Measurements from ENCODE around the gene CDKL5. TPM values are rescaled to one million over a fixed set of nuclear protein-coding genes. Genes with fewer than 3 reads are reported as not detected.

Gene CDKL5
- 3.8 to 8.4 TPM (median 7.7 TPM) in 5 replicates for total RNA-seq (2022; extraction: Qiagen RNA extraction)

DNA sequence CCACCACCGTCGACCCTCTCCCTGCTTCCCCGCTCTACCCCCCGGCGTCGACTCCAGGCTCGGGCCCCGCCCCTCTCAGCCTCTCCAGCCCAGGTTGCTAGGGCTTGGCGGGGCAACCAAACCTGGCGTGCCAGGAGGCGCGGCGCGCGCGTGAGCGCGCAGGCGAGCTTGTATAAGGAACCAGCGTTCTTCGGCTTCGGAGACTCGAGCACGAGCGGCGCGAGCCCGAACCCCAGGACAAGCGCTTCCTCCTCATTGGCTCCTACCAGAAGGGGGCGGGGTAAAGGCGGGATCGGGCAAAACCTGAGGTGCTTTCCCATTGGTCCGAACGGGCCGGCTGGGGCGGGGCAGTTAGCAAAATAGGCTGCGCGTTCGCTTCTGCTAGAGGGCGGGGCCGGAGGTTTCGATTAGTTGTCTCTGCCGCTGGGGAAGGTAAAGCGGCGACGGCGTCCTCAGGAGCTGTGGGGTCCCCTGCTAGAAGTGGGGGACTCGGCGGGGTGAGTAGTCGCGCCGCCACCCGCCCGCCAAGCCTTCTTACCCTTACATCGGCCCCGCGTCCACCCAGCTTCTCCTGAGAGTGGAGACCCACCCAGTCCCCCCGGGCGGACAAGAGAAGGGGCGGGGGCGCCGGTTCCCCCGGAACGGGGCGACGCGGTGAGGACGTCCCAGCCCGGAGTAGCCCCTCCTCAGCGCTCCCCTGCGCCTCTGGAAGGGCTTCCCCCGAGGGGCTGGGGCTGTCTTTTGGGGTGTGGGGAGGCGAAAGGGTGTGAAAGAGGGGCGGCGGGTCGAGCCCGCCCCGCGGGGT, at the start of gene CDKL5:
TSS of gene CDKL5 (plus strand) at position 410 of the 805 bp plus-strand sequence. CDS start 81,489 bp downstream, outside the sequence.

DNA sequence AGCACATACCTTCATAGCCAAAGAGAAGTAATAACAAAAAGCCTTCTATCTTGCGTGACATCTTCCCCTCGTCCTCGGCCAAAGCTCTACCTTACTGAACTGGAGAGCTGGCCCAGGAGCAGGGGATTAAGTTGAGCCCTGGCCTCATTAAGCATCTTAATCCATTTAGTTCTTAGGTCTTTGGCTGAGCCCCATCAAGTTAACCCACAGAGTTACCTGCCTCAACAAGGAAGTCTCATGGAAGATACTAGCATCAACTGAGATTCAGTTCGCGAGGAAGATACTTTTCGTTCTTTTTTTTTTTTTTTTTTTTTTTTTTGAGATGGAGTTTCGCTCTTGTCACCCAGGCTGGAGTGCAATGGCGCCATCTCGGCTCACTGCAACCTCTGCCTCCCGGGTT, 246.6 kb downstream of the CDKL5 start, which contains the start of gene RS1:
TSS of gene RS1 (minus strand) at position 101 of the 400 bp plus-strand sequence. CDS start at position 61, 40 bp downstream.

Other genes with a start within 250 kb of the CDKL5 start
- gene BEND2, start 204.7 kb upstream of the CDKL5 start, total RNA-seq (2022; extraction: Qiagen RNA extraction) = not detected in 5 replicates
- gene SCML2, start 70.9 kb upstream of the CDKL5 start, total RNA-seq (2022; extraction: Qiagen RNA extraction) = 6.8 to 8.6 TPM (median 7.8 TPM) in 5 replicates
- gene RS1, start 246.5 kb downstream of the CDKL5 start, total RNA-seq (2022; extraction: Qiagen RNA extraction) = not detected in 5 replicates

All from A549 treated with dexamethasone at 1 μM for 4 hours (cell line).